GM12874 (cell line): ENCODE results near the gene ACAD11.

Source experiments
- TF ChIP-seq, protein P1 (sequence below): IDR thresholded peaks from 2 replicates; pipeline ENCODE4 v1.5.1; 2011; ENCODE audit warnings: low read depth, mild to moderate bottlenecking, control low read depth, low read length, moderate library complexity; ENCODE audit not compliant: insufficient read depth

Gene ACAD11

DNA sequence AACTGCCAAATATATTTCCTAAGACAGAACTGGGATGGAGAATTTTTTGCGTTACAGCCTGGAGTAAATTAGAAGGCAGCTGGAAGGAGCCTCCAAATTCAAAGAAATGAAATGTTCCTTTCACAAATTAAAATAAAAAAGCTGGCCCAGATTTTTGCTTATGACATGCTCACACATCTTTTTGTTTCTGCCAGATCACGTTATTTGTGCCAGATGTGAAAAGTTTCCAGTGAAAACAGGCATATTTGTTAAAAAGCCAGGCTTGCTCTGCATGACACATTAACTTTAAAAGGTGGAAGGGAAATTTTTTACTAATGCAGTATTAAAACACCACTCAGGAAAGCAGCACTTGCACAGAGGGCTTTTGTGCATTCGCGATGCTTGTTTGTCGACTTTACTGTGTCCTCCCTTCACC, 85.8 kb downstream of the ACAD11 start:
- TF ChIP-seq, protein P1, sequence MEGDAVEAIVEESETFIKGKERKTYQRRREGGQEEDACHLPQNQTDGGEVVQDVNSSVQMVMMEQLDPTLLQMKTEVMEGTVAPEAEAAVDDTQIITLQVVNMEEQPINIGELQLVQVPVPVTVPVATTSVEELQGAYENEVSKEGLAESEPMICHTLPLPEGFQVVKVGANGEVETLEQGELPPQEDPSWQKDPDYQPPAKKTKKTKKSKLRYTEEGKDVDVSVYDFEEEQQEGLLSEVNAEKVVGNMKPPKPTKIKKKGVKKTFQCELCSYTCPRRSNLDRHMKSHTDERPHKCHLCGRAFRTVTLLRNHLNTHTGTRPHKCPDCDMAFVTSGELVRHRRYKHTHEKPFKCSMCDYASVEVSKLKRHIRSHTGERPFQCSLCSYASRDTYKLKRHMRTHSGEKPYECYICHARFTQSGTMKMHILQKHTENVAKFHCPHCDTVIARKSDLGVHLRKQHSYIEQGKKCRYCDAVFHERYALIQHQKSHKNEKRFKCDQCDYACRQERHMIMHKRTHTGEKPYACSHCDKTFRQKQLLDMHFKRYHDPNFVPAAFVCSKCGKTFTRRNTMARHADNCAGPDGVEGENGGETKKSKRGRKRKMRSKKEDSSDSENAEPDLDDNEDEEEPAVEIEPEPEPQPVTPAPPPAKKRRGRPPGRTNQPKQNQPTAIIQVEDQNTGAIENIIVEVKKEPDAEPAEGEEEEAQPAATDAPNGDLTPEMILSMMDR = no peak

DNA sequence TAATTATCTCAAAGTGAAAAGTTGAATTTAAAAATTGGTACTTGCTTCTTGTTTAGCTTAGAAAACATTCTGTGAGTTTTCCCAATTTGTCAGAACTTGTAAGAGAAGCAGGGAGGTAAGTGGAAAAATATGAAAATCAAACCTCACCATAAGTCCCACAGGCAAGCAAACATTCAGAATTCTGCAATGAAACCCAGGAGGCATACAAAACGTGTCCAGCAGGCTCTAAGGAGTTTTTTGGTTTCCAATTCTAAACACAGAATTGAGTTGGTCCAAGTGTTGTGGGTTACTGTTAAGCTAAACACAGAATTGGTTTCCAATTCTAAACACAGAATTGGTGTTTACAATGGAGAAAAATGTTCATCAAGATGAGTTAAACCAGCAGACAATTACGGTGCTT, 89.6 kb downstream of the ACAD11 start:
- TF ChIP-seq, protein P1 = no peak

DNA sequence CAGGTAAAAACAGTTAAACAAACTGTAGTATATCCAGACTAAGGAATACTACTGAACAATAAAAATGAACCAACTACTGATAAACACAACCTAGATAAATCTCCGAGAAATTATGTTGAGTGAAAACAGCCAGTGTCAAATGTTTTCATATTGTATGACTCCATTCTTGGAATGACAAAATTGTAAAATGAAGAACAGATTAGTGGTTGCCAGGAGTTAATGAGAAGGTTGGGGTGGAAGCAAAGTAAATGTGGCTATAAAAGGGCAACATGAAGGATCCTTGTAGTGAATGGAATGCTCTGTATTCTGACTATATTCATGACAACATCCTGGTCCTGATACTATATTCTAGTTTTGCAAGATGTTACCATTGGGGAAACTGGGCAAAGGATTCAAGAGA, 90.0 kb downstream of the ACAD11 start:
- TF ChIP-seq, protein P1 = no peak

DNA sequence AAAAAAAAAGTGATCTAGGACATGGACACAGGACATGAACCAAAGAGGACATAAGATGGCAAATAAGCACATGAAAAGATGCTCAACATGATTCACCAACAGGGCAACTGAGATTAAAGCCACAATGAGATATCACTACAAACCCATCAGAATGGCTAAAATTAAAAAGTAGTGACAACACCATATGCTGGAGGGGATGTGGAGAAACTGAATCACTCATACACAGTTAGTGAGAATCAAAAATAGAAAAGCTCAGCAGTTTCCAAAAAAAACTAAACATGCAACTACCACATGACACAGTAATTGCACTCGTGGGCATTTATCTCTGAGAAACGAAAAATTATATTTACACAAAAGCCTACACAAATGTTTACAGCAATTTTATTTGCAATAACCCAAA, 90.5 kb downstream of the ACAD11 start:
- TF ChIP-seq, protein P1 = no peak

DNA sequence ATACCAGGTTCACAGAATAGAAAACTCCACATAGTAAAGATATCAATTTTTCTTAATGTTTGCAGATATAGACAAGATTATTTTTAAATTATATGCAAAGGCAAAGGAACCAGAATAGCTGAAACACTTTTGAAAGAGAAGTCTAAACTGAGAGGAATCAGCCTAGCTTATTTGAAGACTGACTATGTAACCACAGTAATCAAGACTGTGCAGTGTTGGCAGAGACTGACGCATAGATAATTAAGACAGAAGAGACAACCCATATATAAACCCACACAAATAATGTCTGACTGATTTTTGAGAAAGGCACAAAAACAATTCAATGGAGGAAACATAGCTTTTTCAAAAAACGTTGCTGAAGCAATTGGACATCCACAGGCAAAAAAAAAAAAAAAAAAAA, 91.2 kb downstream of the ACAD11 start:
- TF ChIP-seq, protein P1 = no peak

DNA sequence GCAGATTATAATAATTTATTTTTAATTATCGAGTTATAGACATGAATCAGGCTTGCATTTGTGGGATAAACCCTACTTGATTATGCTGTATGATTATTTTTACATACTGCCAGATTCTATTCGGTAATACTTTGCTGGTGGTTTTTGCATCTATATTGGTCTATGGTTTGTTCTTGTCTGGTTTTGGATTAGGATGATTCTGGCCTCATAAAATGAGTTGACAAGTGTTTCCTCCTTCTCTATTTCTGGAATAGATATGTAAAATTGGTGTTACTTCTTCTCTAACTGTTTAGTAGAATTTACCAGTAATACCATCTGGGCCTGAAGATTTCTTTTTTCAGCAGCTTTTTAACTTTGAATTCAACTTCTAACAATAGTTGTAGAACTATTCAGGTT, 95.5 kb downstream of the ACAD11 start:
- TF ChIP-seq, protein P1 = no peak

DNA sequence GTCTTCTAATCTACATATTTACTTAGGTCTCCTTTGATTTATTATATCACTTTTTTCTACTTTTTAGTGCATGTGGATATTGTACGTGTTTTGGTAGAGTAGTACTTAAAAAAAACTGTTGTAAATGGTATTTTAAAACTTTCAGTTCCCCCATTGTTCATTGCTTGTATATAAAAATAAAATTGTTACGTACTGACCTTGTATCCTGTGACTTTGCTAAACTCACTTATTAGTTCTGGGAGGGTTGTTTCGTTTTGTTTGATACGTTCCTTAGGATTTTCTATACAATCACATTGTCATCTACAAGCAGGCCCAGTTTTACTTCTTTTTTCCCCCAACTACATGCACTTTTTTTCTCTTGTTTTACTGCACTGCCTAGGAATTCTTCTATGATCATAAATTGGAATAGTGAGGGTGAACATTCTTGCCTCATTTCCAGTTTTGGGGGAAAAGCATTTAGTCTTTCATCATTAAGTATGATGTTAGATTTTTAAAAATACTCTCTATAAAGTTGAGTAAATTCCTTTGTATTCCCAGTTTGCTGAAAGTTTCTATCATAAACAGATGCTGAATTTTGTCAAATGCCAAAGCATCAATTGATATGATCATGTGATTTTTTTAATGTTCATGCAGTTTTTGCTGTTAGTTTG, 96.1 kb downstream of the ACAD11 start:
- TF ChIP-seq, protein P1 = no peak
